ENCODE results near the gene DCUN1D1. TPM values are rescaled to one million over a fixed set of nuclear protein-coding genes. Genes with fewer than 3 reads are reported as not detected.

The DCUN1D1 gene
- total and polyA plus RNA-seq, 2 of the 8 experiments (the other 6 are each of a cell fraction or from before 2014, with no cell fraction given), result 6.8 to 70.3 TPM

GRCh38 chr3:182965861-182966366, 14.4 kb downstream of the DCUN1D1 start:
- Histone ChIP-seq H3K23ac (ENCODE audit: insufficient read length) (no peak overlapping the region), H2BK15ac (ENCODE audit: low read length) (no peak overlapping the region), H3K4me1 (replicated peaks in 1 of 4; ENCODE audit: control insufficient read depth in 3 of 4, insufficient read depth in 4 of 4, low read length in 3 of 4) (peaks cover 0 to 2% (median under 1%) of the 10 kb centered on the region in 4 experiments; a peak in 4 of 7 replicates), H3K4ac (replicated peaks; ENCODE audit: insufficient read length, low read depth, low read length) (no peak overlapping the region), H4K8ac (ENCODE audit: extremely low read depth, insufficient read depth, low read length) (no peak overlapping the region), H2BK20ac (ENCODE audit: low read length) (no peak overlapping the region), H4K5ac (ENCODE audit: insufficient read length, low read depth, low read length) (no peak overlapping the region), H3K18ac (ENCODE audit: extremely low read depth, low read length) (no peak overlapping the region), H2BK5ac (ENCODE audit: low read depth, low read length) (no peak overlapping the region), H4K91ac (replicated peaks; ENCODE audit: insufficient read length, low read length) (no peak overlapping the region), H2BK120ac (replicated peaks; ENCODE audit: low read depth, low read length) (no peak overlapping the region), H2BK12ac (ENCODE audit: low read depth, low read length) (no peak overlapping the region), H3K27me3 (replicated peaks in 1 of 4; ENCODE audit: control insufficient read depth in 3 of 4, extremely low read depth in 1 of 4, insufficient read depth in 3 of 4, low read length in 3 of 4) (no peaks in the 10 kb centered on the region), H4K20me1 (replicated peaks in 1 of 2; ENCODE audit: control insufficient read depth in 1 of 2, insufficient read depth in 2 of 2, low read length in 2 of 2) (peaks cover 0 to 2% of the 10 kb centered on the region in 2 experiments), H3K4me3 (ENCODE audit: extremely low read depth in 1 of 4, insufficient read depth in 2 of 4, low read depth in 3 of 4, low read length in 4 of 4) (no peak overlapping the region), H3K4me2 (ENCODE audit: insufficient read depth in 1 of 2, low read depth in 2 of 2, low read length in 2 of 2) (no peak overlapping the region), H2AK5ac (ENCODE audit: low read depth, low read length) (no peak overlapping the region), H2AFZ (ENCODE audit: low read length) (no peak overlapping the region), H3K56ac (replicated peaks; ENCODE audit: insufficient read length, low read depth, low read length) (no peak overlapping the region), H3K9ac (replicated peaks in 1 of 4; ENCODE audit: extremely low read depth in 1 of 4, low read depth in 3 of 4, low read length in 3 of 4) (no peak overlapping the region), H3K9me3 (ENCODE audit: insufficient read depth in 2 of 2, low read depth in 1 of 2, low read length in 1 of 2) (no peaks in the 10 kb centered on the region), H3K27ac (ENCODE audit: low read depth, low read length) (no peak overlapping the region), H3K79me1 (ENCODE audit: low read depth, low read length) (no peaks in the 10 kb centered on the region; the same call in none of the 2 replicates), H3K23me2 (ENCODE audit: low read depth, low read length) (no peaks in the 10 kb centered on the region), H3K14ac (ENCODE audit: insufficient read length) (no peak overlapping the region), H3K36me3 (ENCODE audit: control insufficient read depth in 2 of 4, insufficient read depth in 4 of 4, low read length in 3 of 4) (peaks cover 0 to 10% (median 0%) of the 10 kb centered on the region in 4 experiments; a peak in 2 of 8 replicates), H3K79me2 (ENCODE audit: control insufficient read depth in 1 of 2, insufficient read depth in 2 of 2, low read length in 2 of 2) (peaks cover 0 to 65% of the 10 kb centered on the region in 2 experiments; a peak in 2 of 4 replicates)
- ChIA-PET CTCF (ENCODE audit: partially characterized antibody) (no interaction called here), POLR2A (ENCODE audit: partially characterized antibody) (no interaction called here)
- DNase-seq (ENCODE audit: low read depth in 1 of 2, low spot score in 2 of 2), result no peak
- no peak for FAIRE-seq
- WGBS, 2 experiments (ENCODE audit: extremely low coverage in 1 of 2, insufficient coverage in 1 of 2, insufficient read length in 1 of 2, insufficient replicate concordance in 2 of 2, low coverage in 1 of 2, low lambda C conversion rate in 2 of 2, missing lambda C conversion rate in 1 of 2), result 88% methylated on average over 9 of the region's 9 CpGs; no CpG with 5 or more reads in 1 of the 2 experiments
- no peak for TF ChIP-seq ASH2L (IDR thresholded peaks at IDR 0.05; ENCODE audit: low read length)
- TF ChIP-seq MAFK (IDR thresholded peaks at IDR 0.05; ENCODE audit: low read depth, low read length), result peak; percentile 51; the same call in 1 of the 2 replicates
